NCI-H2107 (cell line): ENCODE data around the gene MT1M.
"Not testable (repeated sequence)": the region's sequence is repeated elsewhere in the genome, so short reads cannot be mapped to it uniquely, and the experiment has no call there.

ENCODE experiments used
- DNase-seq: peaks from one replicate; lab custom pipeline; 2025; lab: John Stamatoyannopoulos, UW

MT1M gene

GRCh38 chr16:56632156-56632847 is at the start of gene MT1M:
Gene MT1M (plus strand): TSS chr16:56632659. CDS start chr16:56632732, 73 bp downstream.
- no peak for DNase-seq

GRCh38 chr16:56582911-56583310 is 49.5 kb upstream of the MT1M start:
- DNase-seq, result not testable (repeated sequence)

DNA sequence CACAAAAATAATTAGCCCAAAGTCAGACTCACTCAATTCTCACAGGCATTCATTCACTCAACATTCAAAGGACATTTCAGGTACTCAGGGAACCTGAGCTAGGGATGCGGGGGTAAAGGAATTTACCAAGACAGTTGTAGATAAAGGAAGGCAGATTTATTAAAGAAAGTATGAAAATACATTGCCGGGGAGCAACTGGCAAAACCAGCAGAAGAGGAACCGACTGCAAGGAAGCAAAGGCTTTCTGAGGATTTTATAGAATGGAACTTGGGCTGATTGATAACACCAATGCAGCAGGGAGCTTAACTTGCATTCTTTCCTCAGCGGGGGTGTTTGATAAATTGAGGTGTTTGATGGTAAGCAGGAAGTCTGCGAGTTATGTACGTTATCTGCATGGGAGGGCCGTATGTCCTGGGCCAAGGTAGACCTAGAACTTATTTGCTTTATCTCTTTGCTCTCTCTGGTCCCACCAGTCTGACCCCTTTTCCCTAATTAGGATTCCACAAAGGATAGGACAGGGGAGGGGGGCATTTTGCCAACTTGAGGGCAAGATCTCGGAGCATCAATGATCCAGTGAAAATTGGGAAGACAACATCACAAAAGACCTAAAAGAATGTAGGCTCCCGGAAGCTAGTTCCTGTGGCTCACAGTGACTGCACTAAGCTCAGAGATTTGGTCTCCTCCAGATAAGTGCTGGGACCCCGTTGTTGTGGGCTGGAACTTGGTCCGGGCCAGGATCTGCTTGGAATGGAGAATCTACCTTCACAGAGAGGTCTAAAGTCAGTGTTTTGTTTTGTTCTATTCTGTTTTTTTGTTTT is 48.9 kb upstream of the MT1M start:
- DNase-seq, result no peak

DNA sequence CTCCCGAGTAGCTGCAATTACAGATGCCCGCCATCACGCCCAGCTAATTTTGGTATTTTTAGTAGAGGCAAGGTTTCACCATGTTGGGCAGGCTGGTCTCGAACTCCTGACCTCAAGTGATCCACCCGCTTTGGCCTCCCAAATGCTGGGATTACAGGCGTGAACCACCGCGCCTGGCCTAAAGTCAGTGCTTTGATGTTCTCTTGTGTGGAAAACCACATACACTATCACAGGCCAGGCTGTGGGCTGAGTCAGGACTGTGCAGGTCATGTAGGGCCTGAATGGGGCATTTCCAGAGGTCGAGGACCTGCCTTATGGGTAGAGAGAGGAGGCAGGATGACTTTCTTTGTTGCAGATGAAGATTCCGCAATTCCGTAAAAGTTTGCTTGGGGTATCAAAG is 48.2 kb upstream of the MT1M start:
- no peak for DNase-seq

GRCh38 chr16:56588781-56589140 is 43.7 kb upstream of the MT1M start:
- DNase-seq, result no peak

GRCh38 chr16:56589141-56590039 is 43.1 kb upstream of the MT1M start, which contains the start of gene MT3:
Gene MT3 (plus strand): TSS chr16:56589528. CDS start chr16:56589591, 63 bp downstream.
- DNase-seq, result peak; percentile 7

DNA sequence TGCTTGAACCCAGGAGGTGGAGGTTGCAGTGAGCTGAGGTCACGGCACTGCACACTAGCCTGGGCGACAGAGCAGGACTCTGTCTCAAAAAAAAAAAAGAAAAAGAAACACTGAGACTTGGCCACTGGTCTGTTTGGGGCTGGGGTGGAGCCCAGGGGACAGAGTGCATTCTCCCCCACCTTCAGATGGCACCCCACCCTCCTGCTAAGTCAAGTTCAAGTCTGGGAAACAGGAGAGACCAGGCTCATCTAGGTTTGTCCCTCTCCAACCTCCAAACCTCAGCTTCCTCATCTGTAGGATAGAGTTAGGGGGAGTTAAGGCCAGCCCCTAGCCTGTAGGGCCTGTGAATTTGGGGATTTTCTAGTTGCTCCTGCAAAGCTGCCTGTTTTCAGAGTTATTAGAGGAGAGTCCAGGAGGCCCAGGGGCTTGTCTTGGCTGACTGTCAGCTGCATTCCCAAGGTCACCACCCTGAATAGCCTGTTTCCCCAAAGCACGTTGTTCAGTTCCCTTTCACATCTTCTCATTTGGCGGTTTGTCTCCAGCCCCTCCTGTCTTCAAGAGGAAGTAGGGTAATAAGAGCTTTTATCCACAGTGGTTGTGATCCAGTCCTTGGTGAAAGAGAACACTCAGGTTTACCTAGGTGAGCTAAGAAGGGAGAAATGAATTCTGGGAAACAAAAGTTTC is 40.9 kb upstream of the MT1M start:
- no peak for DNase-seq

- DNase-seq, result no peak
Observed at GRCh38 chr16:56593573-56594291, 38.7 kb upstream of the MT1M start.

GRCh38 chr16:56594292-56594619 is 38.2 kb upstream of the MT1M start:
- DNase-seq, result no peak

DNA sequence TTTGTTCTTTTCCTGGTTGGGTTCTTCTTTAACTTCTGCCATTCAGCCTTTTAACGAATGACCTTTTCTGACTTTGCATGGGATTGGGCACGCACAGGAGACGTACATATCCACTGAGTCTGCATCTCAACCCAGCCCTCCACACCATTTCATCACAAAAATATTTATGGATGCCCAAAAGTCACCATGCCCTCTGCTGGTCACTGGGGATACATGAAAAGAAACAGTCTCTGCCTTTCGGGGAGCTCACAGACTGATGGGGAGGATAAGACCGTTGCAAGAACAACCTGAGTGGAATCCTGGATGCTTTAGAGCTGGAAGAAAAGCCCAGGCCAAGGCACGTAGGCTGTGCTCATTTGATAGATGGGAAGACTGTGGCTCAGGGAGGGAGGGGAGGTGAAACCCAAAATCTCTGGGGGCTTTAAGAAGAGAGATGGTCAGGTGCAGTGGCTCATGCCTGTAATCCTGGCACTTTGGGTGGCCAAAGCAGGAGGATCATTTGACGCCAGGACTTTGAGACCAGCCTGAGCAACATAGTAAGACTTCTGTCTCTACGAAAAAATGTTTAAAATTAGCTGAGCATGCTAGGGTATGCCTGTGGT is 32.0 kb upstream of the MT1M start:
- no peak for DNase-seq

GRCh38 chr16:56601325-56601724 is 31.1 kb upstream of the MT1M start:
- DNase-seq, result no peak

- peak; percentile 31 for DNase-seq
Observed at GRCh38 chr16:56603589-56603988, 28.9 kb upstream of the MT1M start.

- no peak for DNase-seq
Observed at GRCh38 chr16:56604966-56605365, 27.5 kb upstream of the MT1M start.

DNA sequence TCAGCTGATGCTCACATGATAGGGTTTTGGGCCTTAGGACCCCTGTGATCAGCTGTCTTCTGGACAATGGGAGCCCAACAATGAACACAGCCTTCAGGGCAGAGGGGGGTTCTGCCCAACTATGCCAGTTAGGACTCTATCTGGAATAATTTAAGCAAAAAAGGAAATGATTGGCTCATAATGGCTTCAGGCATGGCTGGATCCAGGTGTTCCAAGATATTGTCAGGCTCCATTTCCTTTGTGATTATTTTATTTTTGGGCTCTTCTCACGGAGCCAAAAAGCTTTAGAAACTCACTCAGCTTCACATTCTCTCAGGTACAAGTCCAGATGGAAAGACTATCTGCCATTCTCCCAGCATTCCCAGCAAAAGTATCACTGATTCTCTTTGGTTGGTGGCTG is 27.0 kb upstream of the MT1M start:
- DNase-seq, result no peak

DNA sequence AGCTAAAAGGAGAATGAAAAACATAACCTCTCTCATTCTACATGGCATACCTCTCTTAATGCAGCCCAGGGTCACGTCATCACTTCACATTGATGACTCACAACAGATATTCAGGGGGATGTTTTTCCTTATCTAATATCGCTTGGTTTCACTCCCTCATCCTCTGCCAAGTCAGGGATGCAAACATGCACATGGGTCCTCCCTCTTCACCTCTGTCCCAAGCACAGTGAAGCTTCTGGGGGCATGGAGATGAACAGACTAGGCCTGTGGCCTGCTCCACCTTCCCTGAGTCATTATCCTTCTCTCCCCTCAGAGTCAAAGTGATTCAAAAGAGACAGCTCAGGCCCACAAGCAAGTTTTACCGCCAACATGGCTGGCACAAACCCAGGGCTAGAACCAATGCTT is 26.4 kb upstream of the MT1M start:
- no peak for DNase-seq

DNA sequence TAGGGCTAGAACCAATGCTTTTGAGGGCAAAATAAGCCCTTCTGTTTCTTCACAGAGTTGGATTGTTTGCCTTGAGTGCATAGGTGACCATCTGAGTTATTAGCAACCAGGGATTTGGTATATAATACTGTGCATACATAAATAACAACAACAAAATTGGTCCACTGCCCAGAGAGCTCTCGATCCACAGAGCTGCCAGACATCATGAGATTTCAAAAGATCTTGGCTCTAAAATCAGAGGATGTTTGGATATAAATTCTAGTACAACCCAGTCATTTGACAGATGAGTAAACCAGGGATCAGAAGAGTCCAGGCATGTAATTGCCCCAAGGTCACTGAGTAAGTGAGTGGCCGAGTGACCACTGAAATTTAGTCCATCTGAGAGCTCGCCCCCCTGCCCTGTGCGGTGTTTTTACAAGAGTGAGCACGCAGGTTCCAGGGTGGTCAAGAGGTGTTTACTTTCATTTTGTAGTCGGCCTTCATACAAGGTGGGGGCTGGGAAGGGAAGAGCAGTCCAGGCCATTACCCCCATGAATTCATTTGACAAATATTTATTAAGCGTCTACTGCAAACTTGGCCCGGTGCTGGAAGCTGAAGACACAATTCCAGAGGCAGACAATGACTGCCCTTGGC is 25.9 kb upstream of the MT1M start:
- no peak for DNase-seq

- no peak for DNase-seq
Observed at GRCh38 chr16:56607109-56607618, 25.3 kb upstream of the MT1M start.

- no peak for DNase-seq
Observed at GRCh38 chr16:56607675-56608042, 24.8 kb upstream of the MT1M start.

DNA sequence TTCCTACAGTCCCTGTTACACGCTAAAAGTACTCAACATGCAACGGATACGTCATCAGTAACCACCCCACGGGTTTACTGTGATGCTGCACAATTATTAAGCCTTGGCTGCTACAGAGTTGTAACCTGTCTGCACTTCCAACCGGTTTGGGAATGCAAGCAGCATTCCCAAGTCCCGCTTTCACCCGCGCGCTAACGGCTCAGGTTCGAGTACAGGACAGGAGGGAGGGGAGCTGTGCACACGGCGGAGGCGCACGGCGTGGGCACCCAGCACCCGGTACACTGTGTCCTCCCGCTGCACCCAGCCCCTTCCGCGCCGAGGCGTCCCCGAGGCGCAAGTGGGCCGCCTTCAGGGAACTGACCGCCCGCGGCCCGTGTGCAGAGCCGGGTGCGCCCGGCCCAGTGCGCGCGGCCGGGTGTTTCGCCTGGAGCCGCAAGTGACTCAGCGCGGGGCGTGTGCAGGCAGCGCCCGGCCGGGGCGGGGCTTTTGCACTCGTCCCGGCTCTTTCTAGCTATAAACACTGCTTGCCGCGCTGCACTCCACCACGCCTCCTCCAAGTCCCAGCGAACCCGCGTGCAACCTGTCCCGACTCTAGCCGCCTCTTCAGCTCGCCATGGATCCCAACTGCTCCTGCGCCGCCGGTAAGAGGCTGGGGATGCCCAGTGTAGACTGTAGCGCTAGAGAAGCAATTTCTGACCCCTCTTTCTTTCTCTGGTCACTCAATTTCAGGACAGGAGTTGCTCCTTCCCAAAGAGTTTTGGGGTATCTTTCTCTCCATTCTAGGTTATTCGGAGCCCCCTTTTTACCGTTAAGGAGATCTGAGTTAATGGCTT is 24.2 kb upstream of the MT1M start, which contains the start of gene MT2A:
Gene MT2A (plus strand): TSS at position 542 of the 833 bp plus-strand sequence. CDS start 72 bp downstream, at position 614.
- DNase-seq, result peak; percentile 77
